ENCODE results near the gene LAPTM5. TPM values are rescaled to one million over a fixed set of nuclear protein-coding genes. Genes with fewer than 3 reads are reported as not detected.

LAPTM5 gene
- total RNA-seq, 1 experiment from 2014 or later, result not detected

GRCh38 chr1:30730346-30731108 is 27.0 kb downstream of the LAPTM5 start:
- no peaks in the 10 kb centered on the region for H3F3A ChIP-seq (ENCODE audit: low read length, unreplicated experiment)
- no peak overlapping the region for H3K4me3 ChIP-seq (ENCODE audit: low read length)
- no peak overlapping the region for H2AFZ ChIP-seq (ENCODE audit: low read length)
- H3K36me3 ChIP-seq (ENCODE audit: low read depth, low read length), result no peaks in the 10 kb centered on the region
- no peak overlapping the region for H3K9ac ChIP-seq (ENCODE audit: low read length)
- DNase-seq (no peak), ATAC-seq (no peak)
- H3K4me1 ChIP-seq (ENCODE audit: insufficient read depth, low read length), result no peaks in the 10 kb centered on the region
- ChIA-PET POLR2A (ENCODE audit: unreplicated experiment) (no interaction called here), CTCF (interaction anchor here (0.6 to 1.0 kb wide), 2 partner anchors 11 to 52 kb away, joined by 3 read pairs; no protein-coding TSS in a partner anchor)
- H3K27me3 ChIP-seq (ENCODE audit: low read length), result no peaks in the 10 kb centered on the region
- H3K4me2 ChIP-seq (ENCODE audit: low read length), result no peak overlapping the region
- BruUV-seq (replicated peaks), result no TSS peak
- intact Hi-C loops (cut with micrococcal nuclease), result no loop called here
- TF ChIP-seq EZH2phosphoT487 (IDR thresholded peaks at IDR 0.05; ENCODE audit: borderline replicate concordance, low read length) (no peak), EZH2 (IDR thresholded peaks at IDR 0.05; ENCODE audit: low read length, unreplicated experiment) (no peak), CTCF (conservative IDR thresholded peaks at IDR 0.05; ENCODE audit: low read depth, low read length) (no peak)
- H3K27ac ChIP-seq (ENCODE audit: low read length), result no peak overlapping the region
- H3K9me3 ChIP-seq (ENCODE audit: low read length), result no peaks in the 10 kb centered on the region
- H4K20me1 ChIP-seq (ENCODE audit: low read length), result no peaks in the 10 kb centered on the region
- no peaks in the 10 kb centered on the region for H3K9me2 ChIP-seq (replicated peaks; ENCODE audit: low read length)
- no peaks in the 10 kb centered on the region for H3K79me2 ChIP-seq (ENCODE audit: low read length)

GRCh38 chr1:30729901-30730300 is 27.7 kb downstream of the LAPTM5 start:
- H3K27ac ChIP-seq (ENCODE audit: low read length), result no peak overlapping the region
- H3K4me2 ChIP-seq (ENCODE audit: low read length), result no peak overlapping the region
- no peak overlapping the region for H2AFZ ChIP-seq (ENCODE audit: low read length)
- no TSS peak for BruUV-seq (replicated peaks)
- CTCF ChIA-PET, result interaction anchor here (1.0 kb wide), 1 partner anchor 11 kb away, joined by 3 read pairs; no protein-coding TSS in a partner anchor
- H3K27me3 ChIP-seq (ENCODE audit: low read length), result no peaks in the 10 kb centered on the region
- no peaks in the 10 kb centered on the region for H3F3A ChIP-seq (ENCODE audit: low read length, unreplicated experiment)
- no peaks in the 10 kb centered on the region for H4K20me1 ChIP-seq (ENCODE audit: low read length)
- H3K4me1 ChIP-seq (ENCODE audit: insufficient read depth, low read length), result no peaks in the 10 kb centered on the region
- H3K4me3 ChIP-seq (ENCODE audit: low read length), result no peak overlapping the region
- no peaks in the 10 kb centered on the region for H3K36me3 ChIP-seq (ENCODE audit: low read depth, low read length)
- intact Hi-C loops (cut with micrococcal nuclease), result no loop called here
- TF ChIP-seq EZH2 (IDR thresholded peaks at IDR 0.05; ENCODE audit: low read length, unreplicated experiment) (no peak), CTCF (conservative IDR thresholded peaks at IDR 0.05; ENCODE audit: low read depth, low read length) (no peak), EZH2phosphoT487 (IDR thresholded peaks at IDR 0.05; ENCODE audit: borderline replicate concordance, low read length) (no peak)
- no peaks in the 10 kb centered on the region for H3K9me3 ChIP-seq (ENCODE audit: low read length)
- no peak overlapping the region for H3K9ac ChIP-seq (ENCODE audit: low read length)
- POLR2A ChIA-PET (ENCODE audit: unreplicated experiment), result no interaction called here
- ATAC-seq, result no peak
- no peaks in the 10 kb centered on the region for H3K79me2 ChIP-seq (ENCODE audit: low read length)
- no peak for DNase-seq
- H3K9me2 ChIP-seq (replicated peaks; ENCODE audit: low read length), result no peaks in the 10 kb centered on the region

Measured in PC-3 (cell line).